Fibroblast of the aortic adventitia (primary cell): ENCODE results near the gene EPHB1. TPM values are rescaled to one million over a fixed set of nuclear protein-coding genes. Genes with fewer than 3 reads are reported as not detected.

Source experiments
- DNase-seq: peaks from one replicate; pipeline ENCODE4 v3.0.0-alpha.2; 2010; ENCODE audit warnings: low read depth
- H3K4me3 ChIP-seq: 2 replicates; pipeline ENCODE4 v1.5.1; 2011; ENCODE audit warnings: low read depth, mild to moderate bottlenecking, control low read depth, low read length, moderate library complexity
- total RNA-seq: library from RNA; depleted of rRNA; stranded (reverse); fragments of >200 nt; gene quantifications from 2 replicates; pipeline ENCODE4 v1.2.3, GENCODE V29; 2012; ENCODE audit warnings: low replicate concordance
- TF ChIP-seq, protein P1 (sequence below): IDR thresholded peaks from 2 replicates; pipeline ENCODE4 v1.5.1; 2011; ENCODE audit warnings: mild to moderate bottlenecking, low read length, control low read depth, inconsistent platforms; ENCODE audit not compliant: insufficient read depth

Gene EPHB1
- total RNA-seq, 1 donor: 1.2 TPM

DNA sequence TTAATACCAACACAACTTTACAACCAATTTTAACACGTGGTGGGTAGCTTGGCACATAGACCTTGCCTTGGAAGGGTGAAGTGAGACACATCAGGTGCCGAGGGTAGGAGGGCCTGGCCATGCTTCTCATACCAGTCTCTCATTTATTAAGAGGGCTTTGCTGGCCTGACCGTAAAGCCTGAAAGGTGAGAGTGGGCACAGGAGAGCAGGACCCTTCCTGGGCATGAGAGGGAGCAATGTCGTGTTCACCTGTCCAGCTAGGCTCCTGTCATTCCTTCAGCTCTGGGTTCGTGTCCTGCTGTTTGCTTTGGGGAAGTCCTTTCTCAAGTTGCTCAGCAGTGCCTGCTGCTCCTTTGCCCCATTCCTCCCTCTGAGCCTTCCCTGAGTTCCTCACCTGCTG, 294.4 kb downstream of the EPHB1 start:
- no peak overlapping the region for H3K4me3 ChIP-seq
- TF ChIP-seq, protein P1, sequence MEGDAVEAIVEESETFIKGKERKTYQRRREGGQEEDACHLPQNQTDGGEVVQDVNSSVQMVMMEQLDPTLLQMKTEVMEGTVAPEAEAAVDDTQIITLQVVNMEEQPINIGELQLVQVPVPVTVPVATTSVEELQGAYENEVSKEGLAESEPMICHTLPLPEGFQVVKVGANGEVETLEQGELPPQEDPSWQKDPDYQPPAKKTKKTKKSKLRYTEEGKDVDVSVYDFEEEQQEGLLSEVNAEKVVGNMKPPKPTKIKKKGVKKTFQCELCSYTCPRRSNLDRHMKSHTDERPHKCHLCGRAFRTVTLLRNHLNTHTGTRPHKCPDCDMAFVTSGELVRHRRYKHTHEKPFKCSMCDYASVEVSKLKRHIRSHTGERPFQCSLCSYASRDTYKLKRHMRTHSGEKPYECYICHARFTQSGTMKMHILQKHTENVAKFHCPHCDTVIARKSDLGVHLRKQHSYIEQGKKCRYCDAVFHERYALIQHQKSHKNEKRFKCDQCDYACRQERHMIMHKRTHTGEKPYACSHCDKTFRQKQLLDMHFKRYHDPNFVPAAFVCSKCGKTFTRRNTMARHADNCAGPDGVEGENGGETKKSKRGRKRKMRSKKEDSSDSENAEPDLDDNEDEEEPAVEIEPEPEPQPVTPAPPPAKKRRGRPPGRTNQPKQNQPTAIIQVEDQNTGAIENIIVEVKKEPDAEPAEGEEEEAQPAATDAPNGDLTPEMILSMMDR: no peak
- no peak for DNase-seq

DNA sequence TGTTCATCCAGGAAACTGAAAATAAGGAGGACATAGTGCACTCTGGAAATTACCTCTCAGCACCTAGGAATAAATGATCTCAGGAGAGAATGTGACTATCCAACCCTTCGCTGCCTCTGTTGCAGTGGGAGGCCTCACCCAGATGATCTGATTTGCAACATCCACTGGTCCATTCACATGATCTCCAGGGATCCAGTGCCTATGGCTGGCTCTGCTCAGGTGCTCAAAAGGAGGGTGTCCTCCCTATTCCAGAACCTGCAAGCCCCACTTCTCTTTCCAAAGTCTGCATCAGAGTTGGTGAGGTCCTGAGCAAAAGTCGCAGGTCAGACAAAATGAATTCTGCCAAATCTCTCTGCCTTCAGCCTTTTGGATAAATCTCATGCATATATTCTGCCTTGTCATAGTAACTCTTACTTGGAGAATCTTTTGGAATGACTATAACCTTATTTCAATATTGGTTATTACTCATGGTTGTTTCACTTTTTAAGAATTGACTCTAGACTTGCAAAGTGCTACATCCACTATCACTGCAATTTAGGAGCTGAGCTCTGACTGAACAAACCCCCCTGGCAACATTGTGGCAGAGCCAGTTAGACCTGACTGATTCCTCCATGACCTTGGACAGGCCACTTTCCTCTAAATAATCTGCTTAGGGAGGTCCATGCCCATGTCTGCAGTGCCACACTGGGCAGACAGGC, 295.1 kb downstream of the EPHB1 start:
- H3K4me3 ChIP-seq: no peak overlapping the region
- DNase-seq: no peak
- TF ChIP-seq, protein P1: no peak

DNA sequence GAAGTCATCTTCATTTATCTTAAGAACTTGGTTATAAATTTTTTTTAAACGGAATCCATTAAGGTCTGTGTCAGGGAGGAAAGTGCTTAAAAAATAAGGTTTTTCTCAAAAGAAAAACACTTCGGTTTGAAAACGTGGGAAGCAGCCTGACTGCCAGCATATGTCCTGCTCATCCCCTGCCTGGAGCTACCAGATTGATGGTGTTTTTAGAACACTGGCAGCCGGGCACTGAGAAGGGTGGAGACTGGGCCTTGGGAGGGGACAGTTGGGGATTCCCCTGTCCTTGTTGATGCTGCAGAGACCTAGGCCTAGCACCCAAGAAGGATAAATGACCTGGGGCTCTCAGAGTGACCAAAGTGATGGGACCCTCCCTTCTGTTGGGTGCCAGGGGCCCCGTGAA, 296.9 kb downstream of the EPHB1 start:
- TF ChIP-seq, protein P1: no peak
- DNase-seq: no peak
- H3K4me3 ChIP-seq: no peak overlapping the region

DNA sequence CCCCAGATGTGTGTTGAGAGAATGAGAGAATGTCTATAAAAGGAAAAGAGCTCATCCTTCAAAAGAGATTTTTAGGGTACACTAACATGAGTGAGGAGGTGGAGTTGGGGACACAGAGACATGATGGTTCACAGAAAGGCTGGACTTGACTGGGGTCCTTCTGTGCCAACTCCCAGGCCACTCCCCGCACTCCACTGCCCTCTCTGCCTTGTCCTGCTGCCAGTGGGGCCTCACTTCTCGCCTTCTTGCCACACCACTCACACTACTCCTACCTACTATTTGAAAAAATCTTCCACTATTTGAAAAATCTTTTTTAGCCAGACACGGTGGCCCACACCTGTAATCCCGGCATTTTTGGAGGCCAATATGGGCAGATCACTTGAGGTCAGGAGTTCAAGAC, 298.1 kb downstream of the EPHB1 start:
- no peak for DNase-seq
- H3K4me3 ChIP-seq: no peak overlapping the region
- TF ChIP-seq, protein P1: no peak

DNA sequence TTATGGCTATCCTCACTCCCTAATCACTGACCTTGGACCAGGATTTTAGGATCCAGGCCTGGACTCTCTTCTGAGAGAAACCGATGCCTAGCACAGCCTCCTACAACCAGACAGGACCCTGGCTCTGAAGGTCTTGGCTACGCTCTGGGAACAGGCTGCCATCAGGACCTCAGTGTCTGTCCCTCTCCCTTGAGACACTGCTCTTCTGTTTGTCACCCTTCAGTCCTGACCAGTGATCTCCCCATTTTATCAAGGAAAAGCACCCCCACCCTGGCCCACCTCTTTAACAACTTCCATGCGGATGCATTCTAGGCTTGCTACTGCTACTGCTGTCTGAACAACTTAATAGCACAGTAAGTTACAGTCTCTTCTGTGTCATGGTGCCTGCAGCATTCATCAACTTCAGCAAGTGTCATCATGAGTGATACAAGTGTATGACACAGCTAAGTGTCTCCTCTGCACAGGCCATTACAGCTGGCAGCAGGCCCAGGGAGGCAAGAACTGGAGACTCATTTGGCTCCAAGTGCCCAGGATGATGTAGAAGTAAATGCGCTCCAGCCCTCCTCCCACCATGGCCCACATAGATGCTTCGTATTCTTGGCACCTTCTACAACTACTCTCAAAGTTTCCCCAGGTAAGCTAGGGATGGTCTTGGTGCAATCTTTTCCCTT, 302.4 kb downstream of the EPHB1 start:
- TF ChIP-seq, protein P1: no peak
- H3K4me3 ChIP-seq: no peak overlapping the region
- DNase-seq: no peak

DNA sequence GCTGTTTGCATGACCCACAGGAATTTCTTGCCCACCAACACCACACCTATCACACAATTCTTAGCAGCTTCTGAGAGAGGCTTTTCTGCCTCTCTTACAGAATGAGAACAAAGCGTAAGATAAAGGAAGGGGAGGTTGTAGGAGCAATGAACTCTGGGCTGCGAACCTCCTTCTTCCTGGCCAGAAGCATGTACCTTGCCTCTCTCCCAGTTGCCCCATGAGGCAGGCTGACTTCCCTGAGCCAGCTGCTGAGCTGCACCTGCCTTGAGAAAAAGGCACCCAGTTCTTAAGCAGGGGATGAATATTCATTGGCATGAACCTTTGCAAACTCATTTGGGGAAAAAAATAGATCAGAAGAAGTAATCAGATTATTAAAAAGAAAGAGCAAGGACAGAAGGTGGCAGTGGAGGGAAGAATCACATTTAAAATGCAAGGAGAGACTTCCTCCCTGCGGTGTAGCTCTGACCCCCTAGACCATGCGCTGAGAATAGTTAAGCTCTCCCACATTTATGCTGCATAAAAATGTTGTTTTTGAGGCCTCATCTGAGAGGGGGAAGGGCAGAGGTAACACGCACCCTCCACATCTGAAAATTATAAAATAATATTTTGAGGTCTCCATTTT, 304.8 kb downstream of the EPHB1 start:
- TF ChIP-seq, protein P1: no peak
- DNase-seq: no peak
- no peak overlapping the region for H3K4me3 ChIP-seq
